ENCODE data around the gene NUDT16L1.
A peak's percentile ranks its signal among the peaks of the same experiment; 100 is the strongest.

NUDT16L1 gene

GRCh38 chr16:4690946-4691665 is 2.3 kb upstream of the NUDT16L1 start:
- in situ Hi-C loops (cut with HindIII; ENCODE audit: low sequenced_read_pairs), result no loop called here
- DNase-seq (ENCODE audit: low read depth), result no peak
- no peak for TF ChIP-seq CTCF (IDR thresholded peaks at IDR 0.05; ENCODE audit: low read depth, low read length, missing control alignments)
- no peak overlapping the region for H3K4me3 ChIP-seq (ENCODE audit: low read depth, low read length)

DNA sequence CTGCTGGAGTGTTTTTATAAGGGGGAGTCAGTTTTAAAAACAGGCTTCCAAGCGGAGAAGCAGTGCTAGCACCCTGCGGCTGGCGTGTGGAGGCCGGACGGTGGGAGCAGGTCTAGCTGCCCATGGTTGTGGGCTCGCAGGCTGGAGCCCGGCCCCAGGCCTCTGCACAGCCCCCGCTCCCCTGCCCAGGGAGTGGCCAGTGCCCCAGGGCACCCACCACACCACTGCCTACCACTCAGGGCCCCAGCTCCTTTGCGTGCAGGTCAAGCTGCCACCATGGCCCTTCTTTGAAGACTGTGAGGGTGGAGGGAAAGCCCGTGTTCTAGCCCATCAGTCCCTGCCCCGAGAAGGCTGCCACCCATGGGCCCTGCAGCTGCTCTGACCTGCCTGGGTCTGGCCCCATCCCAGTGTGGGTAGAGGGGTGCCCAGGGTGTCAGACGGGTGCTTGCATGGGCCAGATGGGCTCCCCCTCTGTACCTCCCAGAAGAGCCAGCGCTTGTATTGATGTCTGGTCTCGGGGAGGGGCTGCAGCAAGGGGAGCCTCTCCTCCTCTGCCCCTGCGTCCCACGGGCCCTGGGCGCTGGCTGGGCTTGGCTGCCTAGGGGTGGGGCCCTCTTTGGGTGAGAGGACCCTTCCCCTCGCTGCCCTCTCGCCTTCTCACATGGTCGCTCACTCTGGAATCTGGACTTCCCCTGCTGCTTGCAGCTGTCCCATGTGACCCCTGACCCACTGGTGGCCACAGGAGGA is 1.5 kb upstream of the NUDT16L1 start:
- in situ Hi-C loops (cut with HindIII; ENCODE audit: low sequenced_read_pairs), result no loop called here
- no peak for DNase-seq (ENCODE audit: low read depth)
- H3K4me3 ChIP-seq (ENCODE audit: low read depth, low read length), result no peak overlapping the region
- TF ChIP-seq CTCF (IDR thresholded peaks at IDR 0.05; ENCODE audit: low read depth, low read length, missing control alignments), result no peak

- peak overlapping the region; percentile 83 for H3K4me3 ChIP-seq (ENCODE audit: low read depth, low read length)
- DNase-seq (ENCODE audit: low read depth), result no peak
- TF ChIP-seq CTCF (IDR thresholded peaks at IDR 0.05; ENCODE audit: low read depth, low read length, missing control alignments), result no peak
- in situ Hi-C loops (cut with HindIII; ENCODE audit: low sequenced_read_pairs), result no loop called here
Measured at GRCh38 chr16:4692460-4693295, 684 bp upstream of the NUDT16L1 start.

- DNase-seq (ENCODE audit: low read depth), result no peak
- in situ Hi-C loops (cut with HindIII; ENCODE audit: low sequenced_read_pairs), result no loop called here
- TF ChIP-seq CTCF (IDR thresholded peaks at IDR 0.05; ENCODE audit: low read depth, low read length, missing control alignments), result no peak
- peak overlapping the region; percentile 83 for H3K4me3 ChIP-seq (ENCODE audit: low read depth, low read length)
Measured at GRCh38 chr16:4693956-4694641, 737 bp downstream of the NUDT16L1 start.

GRCh38 chr16:4694642-4695451 is 1.5 kb downstream of the NUDT16L1 start:
- in situ Hi-C loops (cut with HindIII; ENCODE audit: low sequenced_read_pairs), result no loop called here
- no peak for TF ChIP-seq CTCF (IDR thresholded peaks at IDR 0.05; ENCODE audit: low read depth, low read length, missing control alignments)
- H3K4me3 ChIP-seq (ENCODE audit: low read depth, low read length), result peak overlapping the region; percentile 83
- no peak for DNase-seq (ENCODE audit: low read depth)

Data from astrocyte of the cerebellum (primary cell).